ENCODE measurements around the gene TFAP2D. TPM values are rescaled to one million over a fixed set of nuclear protein-coding genes. Genes with fewer than 3 reads are reported as not detected.

The TFAP2D gene
- total and polyA plus RNA-seq, 12 donors, result not detected

GRCh38 chr6:50706575-50706974 is 6.8 kb upstream of the TFAP2D start:
- Histone ChIP-seq H3K27me3 (peaks cover 0 to 84% (median 65%) of the 10 kb centered on the region in 7 donors), H3K36me3 (no peaks in the 10 kb centered on the region), H3K4me3 (no peak overlapping the region), H3K4me1 (peaks cover 0 to 6% (median 0%) of the 10 kb centered on the region in 9 donors), H3K27ac (no peak overlapping the region), H3K9me3 (no peaks in the 10 kb centered on the region)
- intact Hi-C loops (cut with DNase I), result no loop called here
- ATAC-seq (no peak), DNase-seq (no peak)
- WGBS, 2 donors, result 2% methylated on average over 22 to 23 of the region's 23 CpGs
- TF ChIP-seq CTCF (IDR thresholded peaks at IDR 0.05), result no peak

GRCh38 chr6:50707191-50707590 is 6.1 kb upstream of the TFAP2D start:
- intact Hi-C loops (cut with DNase I), result no loop called here
- no peak for TF ChIP-seq CTCF (IDR thresholded peaks at IDR 0.05)
- no peak for ATAC-seq
- peaks cover 0 to 90% (median 71%) of the 10 kb centered on the region in 7 donors for H3K27me3 ChIP-seq
- no peaks in the 10 kb centered on the region for H3K9me3 ChIP-seq
- H3K27ac ChIP-seq, result no peak overlapping the region
- no peaks in the 10 kb centered on the region for H3K36me3 ChIP-seq
- no peak for DNase-seq
- WGBS, 2 donors, result 1 to 3% methylated on average over 7 of the region's 7 CpGs
- H3K4me1 ChIP-seq, result peaks cover 0 to 6% (median 0%) of the 10 kb centered on the region in 9 donors
- no peak overlapping the region for H3K4me3 ChIP-seq

GRCh38 chr6:50707652-50708300 is 5.5 kb upstream of the TFAP2D start:
- no peak for TF ChIP-seq CTCF (IDR thresholded peaks at IDR 0.05)
- DNase-seq, result no peak

GRCh38 chr6:50708664-50709365 is 4.5 kb upstream of the TFAP2D start:
- DNase-seq (no peak), ATAC-seq (no peak)
- Histone ChIP-seq H3K4me1 (peaks cover 0 to 6% (median 0%) of the 10 kb centered on the region in 9 donors), H3K27me3 (peaks cover 0 to 93% (median 84%) of the 10 kb centered on the region in 7 donors), H3K4me3 (no peak overlapping the region), H3K9me3 (no peaks in the 10 kb centered on the region), H3K27ac (no peak overlapping the region), H3K36me3 (no peaks in the 10 kb centered on the region)
- WGBS, 2 donors, result 7 to 9% methylated on average over 22 of the region's 22 CpGs
- no peak for TF ChIP-seq CTCF (IDR thresholded peaks at IDR 0.05)
- intact Hi-C loops (cut with DNase I), result no loop called here

More at GRCh38 chr6:50707652-50708300, 5.5 kb upstream of the TFAP2D start:
- Histone ChIP-seq H3K4me3 (no peak overlapping the region), H3K36me3 (no peaks in the 10 kb centered on the region), H3K9me3 (no peaks in the 10 kb centered on the region), H3K27me3 (peaks cover 0 to 93% (median 77%) of the 10 kb centered on the region in 7 donors), H3K4me1 (peaks cover 0 to 6% (median 0%) of the 10 kb centered on the region in 9 donors), H3K27ac (no peak overlapping the region)
- intact Hi-C loops (cut with DNase I), result no loop called here
- WGBS, 2 donors, result 1 to 2% methylated on average over 27 of the region's 27 CpGs
- ATAC-seq, result no peak
